DLD1 (cell line): ENCODE results near the gene MXD4.

Experiments used
- in situ Hi-C: cut with HindIII; loops from 2 replicates; pipeline ENCODE4 v1.10.0; 2017; ENCODE audit warnings: low sequenced_read_pairs

Gene MXD4

DNA sequence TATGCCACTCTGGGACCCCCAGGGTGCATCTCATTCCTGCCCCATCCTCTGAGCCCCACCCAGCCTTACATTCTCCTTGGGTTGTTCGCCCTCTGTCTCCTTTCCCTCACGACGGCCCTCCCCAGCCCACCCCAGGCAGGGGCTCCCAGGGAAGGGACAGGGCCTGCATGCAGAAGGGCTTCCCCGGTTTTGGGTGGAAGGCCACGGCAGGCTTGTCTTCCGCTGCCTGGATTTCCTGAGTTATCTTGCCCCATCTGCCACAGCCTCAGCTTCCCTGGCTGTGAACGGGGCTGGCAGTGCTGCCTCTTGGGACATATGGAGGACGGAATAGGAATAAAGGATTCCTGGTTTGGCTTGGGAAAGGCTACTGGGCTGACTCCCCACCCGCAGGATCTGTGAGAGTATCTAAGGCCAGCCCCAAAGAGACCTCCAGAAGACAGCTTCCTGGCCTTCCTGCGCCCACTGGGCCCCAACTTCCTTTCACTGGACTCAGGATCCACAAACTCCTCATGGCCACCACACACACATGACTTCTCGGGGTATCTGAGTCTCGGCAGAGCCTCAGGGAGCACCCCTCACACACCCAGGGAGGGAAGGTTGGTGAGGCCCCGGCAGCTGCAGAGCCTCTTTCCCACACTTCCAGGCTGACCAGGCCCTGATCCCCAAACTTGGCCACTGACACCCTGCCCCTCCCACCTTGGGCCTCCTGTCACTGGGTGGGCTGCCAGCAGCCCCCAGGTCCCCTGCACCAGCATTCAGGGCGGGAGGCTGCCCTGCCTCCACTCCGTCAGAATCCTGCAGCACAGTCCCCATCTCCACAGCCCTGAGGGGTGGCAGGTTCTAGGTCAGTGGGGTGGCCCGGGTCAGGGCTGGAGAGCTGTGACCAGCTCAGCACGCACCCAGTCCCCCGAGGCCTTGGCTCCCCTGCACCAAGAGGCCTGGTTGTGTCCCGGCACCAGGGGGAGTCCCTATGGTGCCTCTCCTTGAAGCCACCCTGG, 3.5 kb upstream of the MXD4 start:
- in situ Hi-C loops, result no loop called here

DNA sequence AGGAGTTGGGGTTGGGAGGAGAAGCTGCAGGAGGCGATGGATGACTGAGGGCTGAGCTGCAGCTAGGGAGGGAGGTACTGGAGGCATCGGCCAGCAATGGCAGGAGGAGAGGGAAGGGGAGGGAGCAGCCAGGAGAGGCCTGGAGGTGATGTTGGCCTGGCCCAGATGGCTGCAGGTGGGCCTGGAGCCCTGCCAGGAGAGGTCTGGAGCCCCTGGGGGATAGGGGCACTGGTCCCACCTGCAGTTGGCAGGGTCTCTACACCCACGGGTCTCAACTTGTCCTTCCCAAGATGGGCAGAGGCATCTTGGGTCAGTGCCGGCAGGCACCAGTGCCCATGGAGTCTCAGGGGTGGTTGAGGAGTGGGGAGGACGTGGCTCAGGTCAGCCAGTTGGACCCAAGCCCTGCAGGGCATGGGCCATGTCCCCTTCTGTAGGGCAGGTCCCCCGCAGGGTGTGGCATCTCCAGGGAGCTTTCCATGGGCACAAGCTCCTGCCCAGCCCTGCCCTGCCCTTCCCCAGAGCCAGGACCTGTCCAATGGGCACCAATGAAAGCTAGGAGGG, 2.7 kb upstream of the MXD4 start:
- in situ Hi-C loops, result no loop called here

DNA sequence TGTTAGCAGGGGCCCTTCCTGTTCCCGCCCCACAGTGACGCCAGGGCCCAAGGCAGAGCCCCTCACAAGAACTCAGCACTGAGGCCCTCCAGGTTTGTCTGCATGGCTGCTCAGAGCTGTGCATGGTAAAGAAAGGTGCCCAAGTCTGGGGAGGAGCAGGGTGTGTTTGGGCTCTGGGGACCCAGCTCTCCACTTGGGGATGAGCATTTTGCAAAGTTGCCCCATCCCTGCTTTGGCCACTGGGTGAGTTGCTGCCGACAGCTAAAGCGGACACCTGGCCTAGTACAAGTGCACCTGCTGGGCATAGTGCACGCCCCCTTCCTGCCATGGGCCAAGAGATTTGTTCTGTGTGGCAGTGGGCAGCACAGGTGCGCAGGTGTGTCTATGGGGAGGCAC, 2.0 kb upstream of the MXD4 start:
- in situ Hi-C loops, result no loop called here

DNA sequence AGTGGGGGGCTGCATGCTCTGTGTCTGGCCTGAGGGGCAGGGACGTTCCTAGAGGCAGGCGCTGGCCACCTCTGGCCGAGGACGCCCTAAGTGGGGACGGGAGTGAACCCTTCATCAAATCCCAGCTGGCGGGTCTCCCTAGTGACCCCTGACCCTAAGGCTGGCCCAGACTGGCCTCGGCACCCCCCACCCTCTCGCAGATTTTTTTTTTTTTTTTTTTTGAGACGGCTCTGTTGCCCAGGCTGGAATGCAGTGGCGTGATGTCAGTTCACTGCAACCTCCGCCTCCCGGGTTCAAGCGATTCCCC, 988 bp upstream of the MXD4 start:
- in situ Hi-C loops, result no loop called here

DNA sequence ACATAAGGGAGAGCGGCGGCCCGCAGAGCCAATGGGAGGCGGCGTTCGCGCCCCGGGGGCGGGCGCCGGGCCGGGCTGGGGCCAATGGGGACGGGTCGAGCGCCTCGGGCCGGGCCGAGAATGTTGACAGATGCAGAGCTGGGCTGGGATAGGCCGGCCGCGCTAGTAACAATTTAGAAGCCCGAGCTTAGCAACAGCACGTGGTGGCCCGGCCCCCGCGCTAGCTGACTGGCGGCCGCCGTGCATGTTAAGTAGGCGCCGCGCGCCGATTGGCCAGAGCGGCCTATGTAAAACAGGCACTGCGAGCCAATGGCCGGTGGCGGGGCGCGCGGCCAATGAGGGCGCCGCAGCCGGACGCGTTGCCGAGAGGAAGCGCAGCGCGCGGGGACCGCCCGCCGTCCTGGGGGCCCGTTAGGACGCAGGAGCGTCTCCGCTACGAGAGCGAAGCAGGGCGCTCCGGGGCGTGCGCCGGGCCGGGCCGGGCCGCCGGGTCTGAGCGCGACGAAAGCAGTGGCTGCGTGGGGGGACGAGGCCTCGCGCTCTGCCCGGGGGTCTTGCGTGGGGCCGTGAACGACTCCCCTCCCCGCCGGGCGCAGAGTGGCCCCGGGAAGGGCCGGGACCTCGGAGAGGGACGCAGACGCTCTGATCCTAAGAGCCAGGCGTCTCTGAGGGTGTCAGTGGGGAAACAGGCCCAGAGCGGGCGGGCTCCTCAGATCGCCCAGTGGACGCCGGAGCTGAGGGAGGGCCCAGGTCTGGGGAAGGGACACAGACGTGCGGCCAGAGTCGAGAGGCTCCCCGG, 435 bp upstream of the MXD4 start:
- in situ Hi-C loops, result no loop called here

DNA sequence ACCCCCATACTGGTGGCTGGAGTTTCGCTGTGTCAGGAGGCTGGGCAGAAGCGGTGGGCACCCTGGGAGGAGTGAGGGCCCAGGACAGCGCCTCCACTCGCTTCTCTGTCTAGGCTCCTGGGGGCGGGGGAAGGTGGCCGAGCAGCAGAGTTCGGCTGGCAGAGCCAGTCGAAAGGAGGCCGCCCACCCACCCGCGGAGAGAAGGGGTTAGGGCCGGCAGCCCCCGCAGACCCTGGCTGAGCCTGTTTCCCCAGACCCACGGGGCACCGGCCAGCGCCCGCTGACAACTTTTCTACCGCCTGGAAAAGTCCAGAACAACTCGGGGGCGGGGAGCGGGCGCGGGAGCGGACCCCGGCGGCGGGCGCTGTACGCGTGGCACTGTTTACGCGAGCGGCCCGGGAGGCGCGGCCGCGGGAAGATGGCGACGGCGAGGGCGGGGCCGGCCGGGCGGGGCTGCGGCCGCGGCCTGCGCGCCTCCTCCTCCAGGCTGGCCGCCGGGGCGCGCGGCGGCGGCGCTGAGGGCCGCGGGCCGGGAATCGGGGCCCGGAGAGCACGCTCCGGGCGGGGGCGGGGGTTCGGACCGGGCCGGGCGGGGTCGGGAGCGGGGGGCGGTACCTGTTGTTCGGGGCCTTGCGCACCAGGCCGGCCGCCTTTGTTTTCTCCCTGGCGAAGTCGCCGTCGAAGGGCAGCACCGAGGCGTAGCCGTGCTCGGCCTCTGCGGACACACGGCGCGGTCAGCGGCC, 628 bp downstream of the MXD4 start:
- in situ Hi-C loops, result no loop called here

DNA sequence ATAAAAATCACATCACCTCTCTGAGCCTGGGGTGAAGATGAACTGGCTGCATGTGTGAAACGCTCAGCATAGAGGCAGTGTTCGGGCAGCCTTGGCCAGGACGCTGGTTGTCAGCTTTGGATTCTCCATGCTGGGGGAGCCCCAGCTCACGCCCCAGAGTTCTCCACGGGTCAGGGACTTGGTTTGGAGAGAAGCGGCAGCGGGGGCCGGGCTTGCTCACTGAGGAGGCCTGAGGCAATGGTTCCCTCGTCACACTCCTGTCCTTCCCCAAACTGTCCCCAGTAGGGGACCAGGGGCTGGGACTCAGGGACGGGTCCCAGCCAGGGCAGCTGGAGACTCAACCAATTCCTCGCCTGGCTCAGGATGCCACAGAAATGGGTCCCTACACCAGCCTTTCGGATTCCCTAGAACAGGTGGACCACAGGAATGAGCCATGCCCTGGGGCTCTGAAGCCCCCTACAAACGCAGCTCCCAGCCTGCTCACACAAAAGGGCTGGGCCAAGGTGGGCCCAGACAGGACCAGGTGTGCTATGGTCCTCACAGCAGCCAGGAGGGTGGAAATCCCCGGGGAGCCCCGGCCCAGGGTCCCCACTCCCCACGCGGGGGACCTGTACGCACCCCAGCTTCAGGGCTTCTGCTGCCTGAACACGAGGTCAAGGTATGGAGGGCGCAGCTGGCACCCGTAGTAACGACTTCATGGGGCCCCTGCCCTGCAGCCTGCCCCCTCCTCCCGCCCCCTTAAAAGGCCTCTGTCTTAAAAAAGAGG, 1.4 kb downstream of the MXD4 start:
- in situ Hi-C loops, result no loop called here

DNA sequence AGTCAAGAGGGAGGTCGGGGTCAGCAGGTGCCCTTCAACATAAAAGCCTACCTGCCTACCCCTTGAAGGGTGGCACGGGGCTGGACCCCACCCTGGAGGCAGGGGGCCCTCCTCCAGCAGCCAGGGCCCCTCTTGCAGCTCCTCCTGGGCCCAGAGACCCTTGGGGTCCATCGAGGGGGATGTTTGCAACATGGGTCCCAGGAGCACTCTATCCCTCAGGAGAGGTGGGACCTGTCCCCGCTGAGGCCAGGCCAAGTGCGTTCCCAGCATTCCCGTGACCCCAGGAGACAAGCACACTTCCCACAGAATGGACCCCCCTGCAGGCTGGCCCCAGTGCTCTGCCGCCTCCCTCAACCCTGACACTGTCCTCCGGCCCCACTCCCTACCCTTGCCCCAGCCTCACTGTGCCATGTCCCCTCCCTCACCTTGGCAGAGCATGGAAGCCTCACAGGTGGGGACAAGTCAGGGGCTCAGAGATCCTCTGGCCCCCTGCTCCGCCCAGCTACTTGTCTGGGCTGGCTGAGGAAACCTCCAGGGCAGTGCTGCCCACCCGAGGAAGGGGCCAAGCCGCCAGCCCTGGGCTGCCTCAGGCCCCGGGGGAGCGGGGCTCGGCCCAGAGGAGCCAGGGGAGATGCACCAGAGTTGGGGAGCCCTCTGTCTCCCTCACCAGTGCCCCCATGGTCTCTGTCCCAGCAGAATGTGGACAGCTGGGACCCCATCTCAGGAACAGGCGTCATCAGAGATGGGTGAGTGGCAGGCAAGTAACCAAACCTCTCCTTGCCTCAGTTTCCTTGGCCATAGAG, 2.2 kb downstream of the MXD4 start:
- in situ Hi-C loops, result no loop called here

DNA sequence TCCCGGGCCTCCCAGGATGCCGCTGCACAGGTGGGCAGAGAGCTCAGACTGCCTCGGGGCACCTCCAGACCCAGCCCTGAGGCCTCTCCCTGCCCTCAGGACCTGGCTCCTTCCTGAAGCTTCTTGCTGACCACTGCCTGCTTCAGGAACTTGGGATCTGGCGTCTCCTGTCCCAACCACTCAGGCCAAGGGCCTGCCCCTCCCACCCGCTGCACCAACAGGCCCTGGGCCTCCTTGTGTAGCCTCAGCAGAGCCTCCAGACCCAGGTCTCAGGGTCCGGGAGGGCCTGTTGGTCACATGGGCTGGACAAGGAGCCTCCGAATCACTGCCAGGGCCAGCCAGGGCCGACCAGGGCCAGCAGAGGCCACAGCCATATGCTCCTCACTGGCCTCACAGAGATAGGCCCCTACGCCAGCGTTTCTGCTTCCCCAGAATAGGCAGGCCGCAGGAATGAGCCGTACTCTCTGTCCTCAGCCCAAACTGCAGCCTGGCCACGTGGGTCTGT, 2.8 kb downstream of the MXD4 start:
- in situ Hi-C loops, result no loop called here

DNA sequence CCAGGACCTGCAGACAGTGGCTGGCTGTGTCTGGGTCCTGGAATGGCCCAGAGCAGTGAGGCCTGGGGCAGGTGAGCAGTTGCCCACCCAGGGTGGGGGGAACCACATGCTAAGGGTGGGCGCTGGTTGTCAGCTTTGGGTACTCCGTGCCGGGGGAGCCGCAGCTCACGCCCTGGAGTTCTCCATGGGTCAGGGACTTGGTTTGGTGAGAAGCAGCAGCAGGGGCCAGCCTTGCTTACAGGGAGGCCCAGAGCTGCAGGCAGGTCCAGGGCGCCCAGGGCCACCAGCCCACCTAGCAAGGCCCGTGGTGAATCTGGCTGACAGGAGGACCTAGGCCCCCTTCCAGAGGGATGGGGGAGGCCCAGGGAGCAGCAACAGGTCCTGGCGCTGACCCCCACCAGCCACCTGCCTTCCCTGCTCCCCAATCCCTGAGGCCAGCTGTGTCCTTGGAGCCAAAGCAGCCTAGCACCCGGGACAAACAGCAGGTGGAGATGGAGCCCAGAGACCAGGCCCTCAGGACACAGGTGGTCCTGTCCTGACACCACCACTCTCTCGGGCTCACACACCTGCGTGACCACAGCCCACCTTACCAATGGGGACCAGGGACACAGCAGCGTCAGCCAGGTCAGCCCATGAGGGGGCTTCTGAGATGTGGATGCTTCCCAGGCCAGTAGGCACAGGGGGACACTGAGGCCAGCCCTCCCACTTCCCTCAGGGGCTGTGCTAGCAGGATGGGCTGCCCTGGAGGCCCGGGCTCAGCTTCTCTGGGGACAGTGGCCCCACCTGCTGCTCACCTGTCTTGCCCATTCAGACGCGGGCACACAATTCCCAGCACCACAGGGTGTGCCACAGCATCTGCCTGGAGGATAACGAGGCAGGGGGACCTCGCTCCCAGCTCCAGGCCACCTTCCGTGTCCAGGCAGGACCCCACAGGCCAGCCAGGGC, 3.5 kb downstream of the MXD4 start:
- in situ Hi-C loops, result no loop called here

DNA sequence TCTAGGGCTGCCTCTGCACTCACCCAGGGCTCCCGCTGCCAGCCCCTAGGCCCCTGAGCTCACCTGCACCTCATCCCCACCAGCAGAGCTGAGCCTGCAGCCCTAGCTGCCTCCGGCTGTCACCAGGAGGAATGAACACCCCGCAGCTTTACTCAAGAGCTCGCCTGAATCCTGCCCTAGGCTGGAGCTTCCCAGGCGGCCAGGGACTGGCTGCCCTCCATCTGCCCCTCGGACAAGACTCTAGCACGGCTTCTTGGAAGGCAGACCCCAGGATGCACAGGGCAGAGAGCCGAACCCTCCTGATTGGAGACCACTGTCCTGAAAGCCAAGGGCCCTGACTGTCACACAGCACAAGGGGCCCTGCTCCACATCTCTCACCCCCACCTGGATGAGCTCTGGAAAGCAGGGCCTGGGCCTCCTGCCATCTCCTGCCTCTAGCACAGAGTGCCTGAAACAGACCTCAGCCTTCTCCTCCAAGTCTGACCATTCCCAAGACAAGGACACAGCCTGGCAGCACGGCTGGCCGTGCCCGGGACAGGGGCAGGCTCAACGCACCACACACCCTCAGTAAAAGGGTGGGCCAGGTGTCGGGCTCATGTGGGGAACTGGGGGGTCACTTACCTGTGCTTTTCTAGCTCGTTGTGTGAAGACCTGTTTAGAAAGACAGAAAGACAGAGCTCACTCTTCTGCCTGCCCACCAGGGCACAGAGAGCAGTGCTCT, 4.4 kb downstream of the MXD4 start:
- in situ Hi-C loops, result no loop called here

DNA sequence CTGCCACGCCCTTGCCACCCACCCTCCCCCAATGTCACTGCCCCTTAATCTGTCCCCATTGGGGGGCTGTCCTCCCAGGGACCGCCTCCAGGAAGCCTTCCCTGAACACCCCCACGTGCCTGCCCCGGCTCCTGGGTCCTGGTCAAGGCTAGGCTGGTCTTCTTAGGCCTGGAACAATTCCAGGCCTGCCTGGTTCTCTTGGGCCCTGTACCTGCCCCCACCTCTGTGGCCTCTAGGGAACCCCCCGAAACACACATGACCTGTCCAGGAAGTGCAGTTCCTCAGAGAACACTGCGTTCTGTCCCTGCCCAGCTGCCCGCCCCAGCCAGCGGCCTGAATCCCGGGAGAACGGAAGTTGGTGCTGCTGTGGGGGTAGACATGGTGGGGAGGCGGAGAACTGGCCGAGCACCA, 5.1 kb downstream of the MXD4 start:
- in situ Hi-C loops, result no loop called here

DNA sequence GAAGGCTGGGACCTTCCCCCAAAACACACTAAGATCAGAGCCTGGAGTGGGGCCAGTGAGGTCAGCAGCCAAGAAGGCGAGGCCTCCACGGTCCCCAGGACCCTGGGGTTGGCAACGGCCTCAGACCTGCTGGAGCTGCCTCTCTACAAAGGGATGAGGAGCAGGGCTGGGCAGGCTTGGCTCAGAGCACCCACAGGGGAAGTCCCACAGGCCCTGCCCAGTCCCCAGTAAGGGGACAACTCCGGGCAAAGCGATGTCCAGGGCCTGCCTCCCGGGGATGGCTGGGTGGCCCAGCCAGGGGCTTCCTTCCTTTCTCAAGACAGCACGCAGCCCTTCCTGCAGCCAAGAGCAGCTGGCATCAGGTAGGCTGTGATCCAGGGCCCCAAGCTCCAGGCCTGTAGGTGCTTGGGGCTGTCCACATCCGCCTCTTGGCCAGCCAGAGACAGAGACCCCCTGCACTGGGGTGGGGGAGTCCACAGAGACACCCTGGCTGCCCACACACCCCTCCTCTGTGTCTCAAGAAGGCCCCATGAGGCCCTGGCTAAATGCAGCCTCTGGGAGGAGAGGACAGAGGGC, 5.7 kb downstream of the MXD4 start:
- in situ Hi-C loops, result no loop called here

DNA sequence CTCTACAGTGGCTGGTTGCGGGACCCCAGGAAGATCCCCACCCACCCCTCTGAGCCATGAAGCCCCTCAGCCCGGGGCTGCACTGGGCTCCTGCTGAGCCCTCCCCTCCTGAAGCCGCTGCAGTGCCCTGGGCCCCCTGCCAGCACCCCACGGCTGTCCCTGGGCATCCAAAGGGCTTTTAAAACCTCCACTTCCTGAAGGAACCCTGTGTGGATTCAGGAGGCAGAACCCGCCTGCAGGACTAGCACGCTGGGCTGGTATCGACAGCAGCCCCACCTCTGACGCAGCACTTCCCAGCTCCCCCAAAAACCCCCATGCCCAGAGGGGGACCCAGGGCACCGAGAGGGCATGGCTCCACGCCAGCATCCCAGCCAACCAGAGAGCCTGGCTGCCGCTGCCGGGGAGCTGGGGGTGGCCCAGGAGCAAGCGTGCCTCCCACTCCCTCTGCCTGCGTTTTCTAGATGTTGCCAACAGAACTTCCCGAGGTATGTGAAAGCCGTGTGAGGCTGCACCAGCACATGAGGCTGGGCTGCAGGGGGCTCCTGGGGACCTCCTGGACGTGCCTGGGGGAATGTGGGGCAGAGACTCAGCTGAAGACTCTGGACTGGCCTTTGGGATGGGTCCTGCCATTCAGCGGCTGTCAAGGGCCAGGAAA, 6.3 kb downstream of the MXD4 start:
- in situ Hi-C loops, result no loop called here

DNA sequence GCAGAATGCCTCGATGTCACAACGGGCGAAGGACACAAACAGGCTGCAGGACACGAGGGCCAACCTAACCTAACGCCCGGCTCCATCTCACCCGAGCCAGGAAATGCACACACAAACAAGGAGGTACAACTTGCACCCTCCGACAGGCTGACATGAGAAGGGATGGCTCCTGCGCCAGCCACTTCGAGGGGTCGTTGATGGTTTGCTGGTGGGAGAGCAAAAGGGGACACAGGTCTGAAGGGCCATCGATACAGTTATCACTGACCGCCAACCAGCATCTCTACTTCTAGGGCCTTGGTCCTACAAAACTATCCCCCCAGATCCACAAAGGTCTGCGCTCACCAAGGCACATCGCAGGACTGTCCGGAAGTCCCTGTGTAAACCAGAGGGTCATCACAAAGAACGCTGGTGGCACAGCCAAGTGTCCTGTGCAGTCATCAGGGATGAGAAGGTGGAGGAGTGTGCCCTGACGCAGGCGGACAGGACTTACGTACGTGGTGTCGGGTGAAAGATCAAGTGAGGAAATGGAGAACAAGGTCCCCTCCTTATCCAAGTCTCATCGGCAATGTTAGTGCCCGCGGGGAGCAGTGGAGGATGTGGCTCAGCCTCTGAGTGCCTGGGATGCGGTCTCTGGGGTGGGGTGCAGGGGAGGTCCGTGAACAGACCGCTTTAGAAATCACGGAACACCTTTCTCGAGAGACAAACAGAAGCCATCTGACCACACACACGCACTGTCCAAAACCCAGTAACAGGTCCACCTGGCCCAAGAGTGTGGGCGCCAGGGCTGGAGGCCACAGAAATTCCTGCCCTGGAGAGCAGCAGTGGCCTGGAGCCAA, 7.0 kb downstream of the MXD4 start:
- in situ Hi-C loops, result no loop called here
